ENCODE measurements around the gene PLCH2. TPM values are rescaled to one million over a fixed set of nuclear protein-coding genes. Genes with fewer than 3 reads are reported as not detected.
"Not testable (repeated sequence)": the region's sequence is repeated elsewhere in the genome, so short reads cannot be mapped to it uniquely, and the experiment has no call there.

Gene PLCH2
- total RNA-seq, 1 experiment from 2014 or later = 123 TPM

DNA sequence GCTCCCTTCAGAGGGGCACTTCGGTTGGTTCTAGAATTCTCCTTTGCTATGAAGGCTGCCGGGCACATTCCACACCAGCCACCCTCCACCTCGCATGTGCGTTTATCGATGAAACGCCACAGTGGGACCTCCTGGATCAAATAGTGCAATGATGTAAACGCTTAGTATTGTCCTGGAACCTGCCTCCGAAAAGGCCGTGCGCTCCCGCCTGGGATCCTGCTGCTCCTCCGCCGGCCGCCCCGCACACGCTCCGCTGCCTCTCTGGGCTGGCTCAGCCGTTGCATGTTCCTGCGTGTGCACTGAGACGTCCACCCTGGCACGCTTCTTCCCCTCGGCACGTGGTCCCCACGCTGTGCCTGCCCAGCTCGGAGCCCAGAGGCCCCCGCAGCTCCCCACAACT lies 76.1 kb downstream of the PLCH2 start:
- POLR2A ChIA-PET = no interaction called here
- CTCF ChIA-PET = no interaction called here
- TF ChIP-seq, protein P1, sequence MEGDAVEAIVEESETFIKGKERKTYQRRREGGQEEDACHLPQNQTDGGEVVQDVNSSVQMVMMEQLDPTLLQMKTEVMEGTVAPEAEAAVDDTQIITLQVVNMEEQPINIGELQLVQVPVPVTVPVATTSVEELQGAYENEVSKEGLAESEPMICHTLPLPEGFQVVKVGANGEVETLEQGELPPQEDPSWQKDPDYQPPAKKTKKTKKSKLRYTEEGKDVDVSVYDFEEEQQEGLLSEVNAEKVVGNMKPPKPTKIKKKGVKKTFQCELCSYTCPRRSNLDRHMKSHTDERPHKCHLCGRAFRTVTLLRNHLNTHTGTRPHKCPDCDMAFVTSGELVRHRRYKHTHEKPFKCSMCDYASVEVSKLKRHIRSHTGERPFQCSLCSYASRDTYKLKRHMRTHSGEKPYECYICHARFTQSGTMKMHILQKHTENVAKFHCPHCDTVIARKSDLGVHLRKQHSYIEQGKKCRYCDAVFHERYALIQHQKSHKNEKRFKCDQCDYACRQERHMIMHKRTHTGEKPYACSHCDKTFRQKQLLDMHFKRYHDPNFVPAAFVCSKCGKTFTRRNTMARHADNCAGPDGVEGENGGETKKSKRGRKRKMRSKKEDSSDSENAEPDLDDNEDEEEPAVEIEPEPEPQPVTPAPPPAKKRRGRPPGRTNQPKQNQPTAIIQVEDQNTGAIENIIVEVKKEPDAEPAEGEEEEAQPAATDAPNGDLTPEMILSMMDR (IDR thresholded peaks at IDR 0.05; ENCODE audit: unreplicated experiment) = no peak
- no peak for DNase-seq (ENCODE audit: unreplicated experiment)
- BruUV-seq (replicated peaks) = no TSS peak
- no peak overlapping the region for H3K27ac Mint-ChIP-seq (ENCODE audit: low read depth, unreplicated experiment)
- intact Hi-C loops (cut with micrococcal nuclease) = no loop called here
- H3K9me3 Mint-ChIP-seq (ENCODE audit: unreplicated experiment) = no peaks in the 10 kb centered on the region
- H3K4me1 Mint-ChIP-seq (ENCODE audit: insufficient read depth, unreplicated experiment) = peaks cover 7% of the 10 kb centered on the region
- H3K36me3 Mint-ChIP-seq (ENCODE audit: insufficient read depth, unreplicated experiment) = no peaks in the 10 kb centered on the region
- no peak overlapping the region for H3K4me3 Mint-ChIP-seq (ENCODE audit: unreplicated experiment)
- no peaks in the 10 kb centered on the region for H3K27me3 Mint-ChIP-seq (ENCODE audit: insufficient read depth, unreplicated experiment)

DNA sequence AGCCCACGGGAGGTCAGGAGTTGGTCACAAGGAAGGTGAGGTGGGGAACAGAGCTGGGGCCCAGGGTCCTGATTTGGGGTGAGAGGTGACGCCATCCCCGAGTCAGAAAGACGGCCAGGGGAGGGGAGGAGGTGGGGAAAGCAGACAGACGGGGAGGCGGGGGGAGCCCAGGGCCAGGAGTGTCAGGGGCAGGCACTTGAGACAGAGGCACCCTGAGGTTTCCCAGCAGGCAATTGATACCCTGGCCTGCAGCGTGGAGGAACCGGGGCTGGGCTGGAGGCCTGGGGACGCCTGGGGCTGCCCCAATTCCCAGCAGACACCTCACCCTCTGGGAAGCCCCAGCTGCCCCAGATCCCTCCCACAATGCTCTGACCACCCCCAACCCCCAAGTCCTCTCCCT lies 77.0 kb downstream of the PLCH2 start:
- H3K4me1 Mint-ChIP-seq (ENCODE audit: insufficient read depth, unreplicated experiment); DNase-seq (ENCODE audit: unreplicated experiment); POLR2A ChIA-PET; H3K27me3 Mint-ChIP-seq (ENCODE audit: insufficient read depth, unreplicated experiment); H3K27ac Mint-ChIP-seq (ENCODE audit: low read depth, unreplicated experiment); H3K36me3 Mint-ChIP-seq (ENCODE audit: insufficient read depth, unreplicated experiment); intact Hi-C loops (cut with micrococcal nuclease); H3K9me3 Mint-ChIP-seq (ENCODE audit: unreplicated experiment); BruUV-seq (replicated peaks); H3K4me3 Mint-ChIP-seq (ENCODE audit: unreplicated experiment); CTCF ChIA-PET: not testable (repeated sequence)

DNA sequence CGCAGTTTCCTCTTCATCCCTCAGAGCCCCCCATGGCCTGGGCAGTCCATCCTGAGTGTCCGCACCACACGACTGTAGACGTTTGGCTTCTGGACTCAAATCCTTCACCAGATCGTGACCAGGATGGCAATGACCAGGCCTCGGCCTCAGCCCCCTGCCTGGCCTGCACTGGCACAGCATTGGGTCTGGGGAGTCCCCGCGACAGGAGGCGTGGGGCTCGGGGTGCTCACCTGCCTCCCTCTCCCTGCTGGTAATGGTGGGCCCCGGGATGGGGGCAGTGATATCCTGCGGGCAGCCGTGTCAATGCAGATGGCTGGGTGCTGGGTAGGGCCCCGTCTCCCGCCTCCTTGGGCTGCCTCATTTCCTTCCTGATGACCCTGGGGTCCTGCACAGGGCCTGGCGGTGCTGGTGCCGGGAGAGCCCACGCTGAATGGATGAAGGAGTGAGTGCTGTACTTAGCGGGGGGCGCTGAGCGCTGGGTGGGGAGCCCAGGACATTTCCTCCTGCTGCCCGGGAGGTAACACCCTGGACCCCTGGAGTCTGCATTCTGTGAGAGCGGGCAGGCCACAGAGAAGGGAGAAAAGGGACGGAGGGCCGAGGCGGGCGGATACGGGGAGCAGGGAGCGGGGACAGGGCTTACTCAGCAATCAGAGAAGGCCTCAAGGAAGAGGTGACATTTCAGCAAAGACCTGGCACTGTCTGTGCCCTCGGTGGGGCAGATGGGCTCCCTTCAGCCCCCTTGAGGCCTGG lies 78.0 kb downstream of the PLCH2 start:
- peaks cover 7% of the 10 kb centered on the region for H3K4me1 Mint-ChIP-seq (ENCODE audit: insufficient read depth, unreplicated experiment)
- ChIA-PET POLR2A (no interaction called here), CTCF (interaction anchor here (0.6 kb wide), 1 partner anchor 139 kb away, joined by 3 read pairs; no protein-coding TSS in a partner anchor)
- no peaks in the 10 kb centered on the region for H3K27me3 Mint-ChIP-seq (ENCODE audit: insufficient read depth, unreplicated experiment)
- intact Hi-C loops (cut with micrococcal nuclease) = no loop called here
- no peak overlapping the region for H3K4me3 Mint-ChIP-seq (ENCODE audit: unreplicated experiment)
- TF ChIP-seq, protein P1 (IDR thresholded peaks at IDR 0.05; ENCODE audit: unreplicated experiment) = no peak
- H3K36me3 Mint-ChIP-seq (ENCODE audit: insufficient read depth, unreplicated experiment) = no peaks in the 10 kb centered on the region
- no peak for DNase-seq (ENCODE audit: unreplicated experiment)
- H3K9me3 Mint-ChIP-seq (ENCODE audit: unreplicated experiment) = no peaks in the 10 kb centered on the region
- BruUV-seq (replicated peaks) = no TSS peak
- H3K27ac Mint-ChIP-seq (ENCODE audit: low read depth, unreplicated experiment) = no peak overlapping the region

DNA sequence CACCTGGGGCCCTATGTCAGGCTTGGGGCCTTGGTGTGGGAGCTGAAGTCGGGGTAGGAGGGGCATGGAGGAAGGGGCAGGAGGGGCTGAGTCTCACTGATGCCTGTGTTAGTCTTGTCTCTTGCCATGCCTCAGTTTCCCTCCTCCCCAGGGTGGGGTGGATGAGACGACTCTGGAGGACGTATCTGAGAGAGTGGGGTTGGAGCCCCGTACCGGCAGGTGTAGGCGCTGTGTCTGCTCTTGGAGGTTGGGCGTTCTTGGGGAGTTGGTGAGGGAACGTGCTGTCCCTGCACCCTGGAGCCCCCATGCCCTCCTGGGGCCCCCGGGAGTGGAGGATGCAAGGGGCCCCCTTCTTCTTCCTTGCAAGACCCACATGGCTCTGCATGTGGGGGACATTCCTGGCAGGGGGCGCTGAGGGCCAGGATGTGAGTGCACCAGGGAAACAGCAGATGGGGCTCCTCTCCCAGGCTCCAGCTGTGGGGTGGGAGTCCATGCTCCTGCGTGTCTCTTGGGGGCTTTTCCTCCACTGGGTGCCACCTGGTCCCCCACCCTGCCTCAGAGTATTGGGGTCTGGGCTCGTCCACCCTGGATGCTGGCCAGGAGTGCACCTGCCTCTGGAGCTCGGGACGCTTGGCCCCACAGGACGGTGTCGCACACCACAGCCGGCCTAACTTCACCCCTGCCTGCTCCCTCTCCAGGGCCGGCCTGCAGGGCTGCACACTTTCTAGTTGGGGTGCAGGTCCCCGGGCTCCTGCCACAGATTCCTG lies 78.7 kb downstream of the PLCH2 start:
- TF ChIP-seq, protein P1 (IDR thresholded peaks at IDR 0.05; ENCODE audit: unreplicated experiment) = peak; percentile 17
- Mint-ChIP-seq H3K27me3 (ENCODE audit: insufficient read depth, unreplicated experiment) (no peaks in the 10 kb centered on the region), H3K4me1 (ENCODE audit: insufficient read depth, unreplicated experiment) (peaks cover 7% of the 10 kb centered on the region), H3K9me3 (ENCODE audit: unreplicated experiment) (no peaks in the 10 kb centered on the region), H3K36me3 (ENCODE audit: insufficient read depth, unreplicated experiment) (no peaks in the 10 kb centered on the region), H3K4me3 (ENCODE audit: unreplicated experiment) (no peak overlapping the region), H3K27ac (ENCODE audit: low read depth, unreplicated experiment) (no peak overlapping the region)
- DNase-seq (ENCODE audit: unreplicated experiment) = no peak
- intact Hi-C loops (cut with micrococcal nuclease) = no loop called here
- ChIA-PET CTCF (interaction anchor here (0.6 kb wide), 1 partner anchor 140 kb away, joined by 3 read pairs; no protein-coding TSS in a partner anchor), POLR2A (no interaction called here)
- no TSS peak for BruUV-seq (replicated peaks)

Other genes with a start within 250 kb of the PLCH2 start
- gene SKI, start 248.0 kb upstream of the PLCH2 start, total RNA-seq (2022) = 42.7 and 53.7 TPM in 2 replicates
- gene MORN1, start 84.7 kb upstream of the PLCH2 start, total RNA-seq (2022) = 19.4 and 28.0 TPM in 2 replicates
- 172 and 224 TPM in 2 replicates for gene RER1, start 84.4 kb upstream of the PLCH2 start, total RNA-seq (2022)
- gene PEX10, start 63.7 kb upstream of the PLCH2 start, total RNA-seq (2022) = 31.3 and 36.1 TPM in 2 replicates
- 22.1 and 25.4 TPM in 2 replicates for gene PANK4, start 50.3 kb downstream of the PLCH2 start, total RNA-seq (2022)
- not detected in 2 replicates for gene HES5, start 54.0 kb downstream of the PLCH2 start, total RNA-seq (2022)
- 4.2 and 4.6 TPM in 2 replicates for gene TNFRSF14, start 80.1 kb downstream of the PLCH2 start, total RNA-seq (2022)
- 10.3 and 12.6 TPM in 2 replicates for gene PRXL2B, start 110.5 kb downstream of the PLCH2 start, total RNA-seq (2022)
- not detected in 2 replicates for gene MMEL1, start 156.7 kb downstream of the PLCH2 start, total RNA-seq (2022)

Measured in MCF 10A (cell line).